ENCODE results near the gene MCRIP1.

Gene MCRIP1

GRCh38 chr17:81870131-81870980 is 37.3 kb upstream of the MCRIP1 start:
- no peak for DNase-seq (ENCODE audit: low read depth, low spot score)
- peaks cover 38% of the 10 kb centered on the region for H3K4me1 ChIP-seq (ENCODE audit: insufficient read depth, insufficient read length)
- TF ChIP-seq YY1 (IDR thresholded peaks at IDR 0.05; ENCODE audit: insufficient read depth, insufficient read length), result no peak
- TF ChIP-seq ZNF274 (IDR thresholded peaks at IDR 0.05; ENCODE audit: low read depth, low read length), result no peak
- TF ChIP-seq SUZ12 (IDR thresholded peaks at IDR 0.05; ENCODE audit: extremely low read depth, insufficient read depth, insufficient read length), result no peak

GRCh38 chr17:81869221-81870130 is 36.4 kb upstream of the MCRIP1 start:
- Histone ChIP-seq H3K4me1 (ENCODE audit: insufficient read depth, insufficient read length) (peaks cover 39% of the 10 kb centered on the region), H3K36me3 (ENCODE audit: insufficient read depth, insufficient read length, low read length) (peaks cover 52% of the 10 kb centered on the region), H3K9ac (ENCODE audit: insufficient read length, low read depth) (peak overlapping the region; percentile 97), H3K4me3 (ENCODE audit: insufficient read length, low read depth) (peak overlapping the region; percentile 92), H3K9me3 (ENCODE audit: insufficient read depth, low read length) (no peaks in the 10 kb centered on the region), H3K27me3 (ENCODE audit: insufficient read depth, insufficient read length) (no peaks in the 10 kb centered on the region)
- DNase-seq (ENCODE audit: low read depth, low spot score), result no peak
- no peak for TF ChIP-seq ZNF274 (IDR thresholded peaks at IDR 0.05; ENCODE audit: low read depth, low read length)
- TF ChIP-seq YY1 (IDR thresholded peaks at IDR 0.05; ENCODE audit: insufficient read depth, insufficient read length), result no peak
- no peak for TF ChIP-seq SUZ12 (IDR thresholded peaks at IDR 0.05; ENCODE audit: extremely low read depth, insufficient read depth, insufficient read length)

More at GRCh38 chr17:81870131-81870980, 37.3 kb upstream of the MCRIP1 start:
- Histone ChIP-seq H3K27me3 (ENCODE audit: insufficient read depth, insufficient read length) (no peaks in the 10 kb centered on the region), H3K36me3 (ENCODE audit: insufficient read depth, insufficient read length, low read length) (peaks cover 44% of the 10 kb centered on the region), H3K4me3 (ENCODE audit: insufficient read length, low read depth) (peak overlapping the region; percentile 92), H3K9me3 (ENCODE audit: insufficient read depth, low read length) (no peaks in the 10 kb centered on the region), H3K9ac (ENCODE audit: insufficient read length, low read depth) (peak overlapping the region; percentile 97)

- Histone ChIP-seq H3K4me1 (ENCODE audit: insufficient read depth, insufficient read length) (peaks cover 39% of the 10 kb centered on the region), H3K36me3 (ENCODE audit: insufficient read depth, insufficient read length, low read length) (peaks cover 59% of the 10 kb centered on the region), H3K9me3 (ENCODE audit: insufficient read depth, low read length) (no peaks in the 10 kb centered on the region), H3K9ac (ENCODE audit: insufficient read length, low read depth) (peak overlapping the region; percentile 97), H3K27me3 (ENCODE audit: insufficient read depth, insufficient read length) (no peaks in the 10 kb centered on the region), H3K4me3 (ENCODE audit: insufficient read length, low read depth) (peak overlapping the region; percentile 12)
- DNase-seq (ENCODE audit: low read depth, low spot score), result no peak
- no peak for TF ChIP-seq ZNF274 (IDR thresholded peaks at IDR 0.05; ENCODE audit: low read depth, low read length)
Observed at GRCh38 chr17:81868674-81869220, 35.7 kb upstream of the MCRIP1 start.

- Histone ChIP-seq H3K4me1 (ENCODE audit: insufficient read depth, insufficient read length) (peaks cover 39% of the 10 kb centered on the region), H3K9ac (ENCODE audit: insufficient read length, low read depth) (peak overlapping the region; percentile 86), H3K9me3 (ENCODE audit: insufficient read depth, low read length) (no peaks in the 10 kb centered on the region), H3K4me3 (ENCODE audit: insufficient read length, low read depth) (no peak overlapping the region), H3K36me3 (ENCODE audit: insufficient read depth, insufficient read length, low read length) (peaks cover 66% of the 10 kb centered on the region), H3K27me3 (ENCODE audit: insufficient read depth, insufficient read length) (no peaks in the 10 kb centered on the region)
- TF ChIP-seq SUZ12 (IDR thresholded peaks at IDR 0.05; ENCODE audit: extremely low read depth, insufficient read depth, insufficient read length) (no peak), YY1 (IDR thresholded peaks at IDR 0.05; ENCODE audit: insufficient read depth, insufficient read length) (no peak), ZNF274 (IDR thresholded peaks at IDR 0.05; ENCODE audit: low read depth, low read length) (no peak)
- DNase-seq (ENCODE audit: low read depth, low spot score), result no peak
Observed at GRCh38 chr17:81867991-81868673, 35.0 kb upstream of the MCRIP1 start.

- Histone ChIP-seq H3K4me1 (ENCODE audit: insufficient read depth, insufficient read length) (peaks cover 42% of the 10 kb centered on the region), H3K4me3 (ENCODE audit: insufficient read length, low read depth) (no peak overlapping the region), H3K36me3 (ENCODE audit: insufficient read depth, insufficient read length, low read length) (peaks cover 72% of the 10 kb centered on the region), H3K9ac (ENCODE audit: insufficient read length, low read depth) (peak overlapping the region; percentile 86), H3K9me3 (ENCODE audit: insufficient read depth, low read length) (no peaks in the 10 kb centered on the region), H3K27me3 (ENCODE audit: insufficient read depth, insufficient read length) (no peaks in the 10 kb centered on the region)
- no peak for TF ChIP-seq SUZ12 (IDR thresholded peaks at IDR 0.05; ENCODE audit: extremely low read depth, insufficient read depth, insufficient read length)
- TF ChIP-seq YY1 (IDR thresholded peaks at IDR 0.05; ENCODE audit: insufficient read depth, insufficient read length), result no peak
- no peak for TF ChIP-seq ZNF274 (IDR thresholded peaks at IDR 0.05; ENCODE audit: low read depth, low read length)
- no peak for DNase-seq (ENCODE audit: low read depth, low spot score)
Observed at GRCh38 chr17:81867170-81867990, 34.3 kb upstream of the MCRIP1 start.

Data from NT2/D1 (cell line).